ENCODE data around the gene TRIM71. TPM values are rescaled to one million over a fixed set of nuclear protein-coding genes. Genes with fewer than 3 reads are reported as not detected.

TRIM71 gene
- not detected in 2 replicates for total RNA-seq

GRCh38 chr3:32817558-32818228, at the start of gene TRIM71:
TRIM71 (plus strand) TSS chr3:32817997; CDS start chr3:32818081, 84 bp downstream.

Other genes starting within 250 kb of the TRIM71 start
- gene DYNC1LI1, start 247.1 kb upstream of the TRIM71 start, total RNA-seq: 29.3 and 33.0 TPM in 2 replicates
- 23.6 and 26.5 TPM in 2 replicates for gene CNOT10, start 132.8 kb upstream of the TRIM71 start, total RNA-seq
- under 0.01 TPM in 1 of 2 replicates, not detected in the other for gene CCR4, start 133.6 kb downstream of the TRIM71 start, total RNA-seq

Data from smooth muscle cell of the pulmonary artery (primary cell).